ENCODE measurements around the gene DIO3.

The DIO3 gene

DNA sequence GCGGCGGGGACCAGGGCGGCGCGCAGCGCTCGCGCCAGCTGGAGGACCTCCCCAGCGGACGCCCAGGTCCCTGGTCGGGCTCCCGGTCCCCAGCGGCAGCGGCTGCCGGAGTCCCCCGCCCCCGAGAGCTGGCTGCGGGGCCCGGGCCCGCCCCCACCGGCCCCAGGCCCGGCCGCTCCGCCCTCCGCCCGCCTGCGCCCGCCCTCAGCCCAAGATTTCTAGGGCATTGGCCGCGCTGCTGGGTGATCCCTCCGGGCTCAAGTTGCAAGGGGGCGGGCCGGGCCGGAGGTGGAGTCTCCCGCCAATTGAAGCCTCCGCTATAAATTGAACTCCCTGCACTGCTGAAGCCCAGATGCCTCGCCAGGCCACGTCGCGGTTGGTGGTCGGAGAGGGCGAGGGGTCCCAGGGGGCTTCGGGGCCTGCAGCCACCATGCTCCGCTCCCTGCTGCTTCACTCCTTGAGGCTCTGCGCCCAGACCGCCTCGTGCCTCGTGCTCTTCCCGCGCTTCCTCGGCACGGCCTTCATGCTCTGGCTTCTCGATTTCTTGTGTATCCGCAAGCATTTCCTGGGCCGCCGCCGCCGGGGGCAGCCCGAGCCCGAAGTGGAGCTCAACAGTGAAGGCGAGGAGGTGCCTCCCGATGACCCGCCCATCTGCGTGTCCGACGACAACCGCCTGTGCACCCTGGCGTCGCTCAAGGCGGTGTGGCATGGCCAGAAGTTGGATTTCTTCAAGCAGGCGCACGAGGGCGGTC, at the start of gene DIO3:
DIO3 (plus strand) TSS at position 351 of the 752 bp plus-strand sequence.
- peak; percentile 57 for DNase-seq

DNA sequence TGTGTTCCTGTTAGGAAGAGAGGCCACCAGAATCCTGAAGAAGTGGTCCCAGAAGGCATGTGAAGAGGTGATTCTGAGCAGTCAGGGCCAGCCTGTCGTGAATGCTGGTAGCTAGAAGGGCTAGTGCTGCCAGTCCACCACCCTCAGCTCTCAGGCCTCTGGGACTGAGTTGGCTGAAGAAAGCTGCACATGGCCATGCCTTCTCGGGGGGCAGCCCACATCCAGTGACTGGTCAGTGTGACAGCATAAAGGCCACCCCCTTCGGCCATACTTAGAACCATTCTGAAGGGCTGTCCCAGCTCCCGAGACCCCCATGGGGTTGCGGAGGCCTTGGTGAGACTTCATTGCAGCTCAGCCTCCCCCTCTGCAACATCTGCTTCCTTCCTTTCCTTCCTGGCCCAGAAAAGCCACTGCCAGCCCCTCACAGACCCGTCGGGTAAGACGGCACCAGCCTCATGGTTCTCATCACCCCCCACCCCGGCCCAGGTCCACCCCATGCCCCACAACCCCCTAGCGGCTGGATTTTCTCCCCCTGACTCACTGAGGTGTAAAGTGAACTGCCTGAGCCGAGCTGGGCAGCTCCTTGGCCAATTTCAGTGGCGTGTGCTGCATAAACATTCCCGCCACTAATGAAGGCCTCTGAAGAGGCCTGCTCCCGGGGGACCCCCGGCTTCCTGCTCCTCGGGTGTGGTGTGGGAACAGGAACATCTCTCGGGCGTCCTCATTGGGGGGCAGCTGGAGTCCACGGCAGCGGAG, 49.5 kb upstream of the DIO3 start:
- no peak for DNase-seq

DNA sequence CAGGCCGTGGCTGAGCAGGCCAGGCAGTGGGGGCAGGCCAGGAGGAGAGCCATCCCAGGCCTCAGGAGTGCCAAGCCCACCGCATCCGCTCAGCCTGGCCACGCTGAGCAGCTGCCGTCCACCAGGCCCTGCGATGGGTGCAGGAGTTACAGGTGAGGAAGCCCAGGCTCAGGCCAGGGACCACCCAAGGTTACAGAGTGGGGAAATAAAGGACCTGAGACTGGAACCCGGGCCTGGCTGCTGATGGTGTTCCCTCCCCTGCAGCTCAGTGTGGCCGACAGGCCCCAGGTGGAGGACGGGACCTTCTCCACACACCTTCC, 49.0 kb upstream of the DIO3 start:
- DNase-seq = no peak

DNA sequence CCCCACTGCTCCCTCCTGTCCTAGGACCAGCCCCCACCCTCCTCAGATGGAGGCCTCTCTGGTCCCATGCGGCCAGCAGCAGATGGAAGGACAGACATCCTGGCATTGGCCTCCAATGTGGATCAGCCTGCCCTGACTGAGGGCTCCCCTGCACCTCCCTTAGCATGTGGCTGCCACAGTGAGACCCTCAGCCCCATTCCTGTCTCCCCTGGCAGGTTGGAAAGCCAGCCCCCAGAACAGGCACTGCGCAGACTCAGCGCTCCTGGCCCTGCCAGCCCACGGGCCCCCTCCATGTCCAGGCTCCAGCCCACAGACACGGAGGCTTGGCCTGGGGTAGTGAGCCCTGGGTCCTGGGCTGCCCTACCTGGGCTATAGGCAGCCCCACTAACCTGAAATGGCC, 47.2 kb upstream of the DIO3 start:
- DNase-seq = no peak

DNA sequence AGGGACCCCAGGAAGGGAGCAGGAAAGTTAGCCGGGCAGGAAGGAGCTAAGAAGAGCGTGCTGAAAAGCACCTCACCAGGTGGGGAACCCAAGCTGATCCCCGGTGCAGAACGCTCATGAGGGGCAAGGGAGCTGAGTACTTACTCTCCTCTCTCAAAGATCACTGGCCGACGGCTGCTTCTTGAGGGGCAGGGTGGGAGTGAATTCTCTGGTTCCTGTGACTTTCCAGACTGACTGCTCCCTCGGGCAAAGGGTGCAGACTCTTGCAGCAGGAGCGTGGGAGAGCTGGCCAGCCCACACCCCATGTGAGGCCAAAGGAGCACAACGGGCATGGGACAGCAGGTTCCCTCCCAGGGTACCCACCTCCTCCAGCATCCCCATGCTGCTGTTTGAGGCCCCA, 44.9 kb upstream of the DIO3 start:
- no peak for DNase-seq

DNA sequence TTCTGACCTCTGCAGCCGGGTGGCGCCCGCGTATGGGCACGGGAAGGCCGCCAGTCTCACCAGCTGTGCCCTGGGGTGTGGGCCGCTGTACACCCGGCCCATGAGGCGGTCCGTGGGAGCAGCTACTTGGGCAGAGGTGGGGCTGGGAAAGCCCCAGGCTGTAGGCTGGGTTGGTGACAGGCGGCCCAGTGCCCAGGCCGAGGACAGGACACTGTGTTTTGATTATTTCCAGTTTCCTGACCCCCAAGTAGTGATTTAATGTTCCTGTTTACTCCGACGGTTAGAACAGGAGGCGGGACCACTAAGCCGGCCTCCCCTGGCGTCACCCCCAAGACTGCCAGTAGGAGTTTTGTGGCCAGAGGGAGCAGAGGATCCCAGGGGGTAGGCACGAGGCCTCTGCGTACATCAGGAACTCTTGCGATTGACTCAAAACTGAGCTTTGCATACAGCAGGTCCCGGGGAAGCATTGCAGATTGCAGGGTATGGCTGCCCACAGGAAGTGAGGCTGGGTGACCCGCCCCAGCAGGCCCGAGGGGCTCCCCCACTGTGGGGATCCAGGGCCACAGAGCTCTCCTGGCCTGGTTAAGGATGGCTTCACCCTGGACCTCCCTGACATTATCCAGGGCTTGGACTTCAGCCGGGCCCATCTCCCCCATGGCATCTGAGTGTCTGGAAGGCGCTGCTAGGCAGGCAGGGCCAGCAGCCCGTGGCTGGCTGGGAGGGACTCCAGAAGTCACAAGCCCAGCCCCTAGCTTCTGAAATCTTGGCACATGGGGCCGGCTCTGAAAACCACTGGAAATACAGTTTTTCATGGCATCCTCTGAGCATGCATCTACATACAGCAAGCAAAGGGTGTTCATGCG, 42.5 kb upstream of the DIO3 start:
- DNase-seq = no peak

DNA sequence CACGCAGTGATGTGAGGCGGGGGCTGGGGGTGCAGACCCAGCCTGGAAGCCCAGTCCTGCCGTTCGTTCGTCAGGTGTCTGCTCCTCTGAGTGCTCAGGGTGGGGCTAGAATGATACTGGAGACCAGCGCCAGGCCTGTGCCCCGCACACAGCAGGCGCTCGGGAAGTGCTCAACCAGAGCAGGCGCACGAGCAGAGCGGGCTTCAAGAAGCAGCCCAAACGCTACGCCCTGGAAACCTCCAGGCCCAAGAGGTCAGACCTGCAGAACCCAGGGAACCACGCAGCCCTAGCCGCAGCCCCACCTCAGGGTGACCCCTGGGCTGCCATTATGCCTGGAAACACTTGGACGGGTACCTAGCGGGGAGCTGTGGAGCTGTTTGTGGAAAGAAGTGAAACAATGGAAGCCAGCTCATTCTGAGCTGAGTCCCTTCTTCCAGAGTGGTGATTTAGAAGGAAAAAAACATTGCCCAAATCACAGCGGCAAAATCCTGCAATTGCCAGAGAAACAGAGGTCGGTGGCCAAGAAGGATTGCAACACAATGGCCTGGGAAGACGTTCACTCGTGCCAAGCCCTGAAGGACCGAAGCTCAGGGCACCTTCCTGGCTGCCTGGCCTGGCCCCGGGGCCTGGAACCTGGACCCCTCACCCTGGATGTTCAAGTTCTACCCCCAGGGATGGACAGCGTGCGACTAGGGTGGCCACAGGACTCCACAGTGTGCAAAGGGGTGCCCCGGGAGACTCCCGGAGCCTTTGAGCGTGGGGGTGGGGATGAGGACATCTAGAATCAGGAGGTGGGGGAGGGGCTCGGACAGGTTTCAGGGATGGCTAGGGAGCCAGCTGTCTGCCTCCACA, 40.4 kb upstream of the DIO3 start:
- no peak for DNase-seq

DNA sequence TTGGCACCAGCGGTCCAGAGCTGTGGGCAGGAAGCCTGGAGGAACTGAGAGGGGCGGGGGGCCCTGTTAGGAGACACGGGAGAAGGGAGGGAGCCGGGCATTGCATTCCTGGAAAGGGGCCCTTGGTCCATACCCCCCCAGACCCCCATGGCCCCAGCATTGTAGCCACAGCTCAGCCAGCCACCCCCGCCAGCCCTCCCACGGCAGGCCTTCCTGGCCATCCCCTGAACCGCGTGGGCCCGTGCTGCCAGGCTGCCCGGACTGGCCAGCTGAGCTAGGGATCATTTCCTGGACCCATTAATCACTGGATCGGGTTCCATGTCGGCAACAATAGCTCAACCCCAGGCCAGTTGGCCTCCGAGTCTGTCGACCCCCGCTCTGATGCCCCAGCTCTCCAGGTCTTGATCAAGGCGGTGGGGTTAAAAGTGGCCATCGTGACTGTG, 39.8 kb upstream of the DIO3 start:
- no peak for DNase-seq

DNA sequence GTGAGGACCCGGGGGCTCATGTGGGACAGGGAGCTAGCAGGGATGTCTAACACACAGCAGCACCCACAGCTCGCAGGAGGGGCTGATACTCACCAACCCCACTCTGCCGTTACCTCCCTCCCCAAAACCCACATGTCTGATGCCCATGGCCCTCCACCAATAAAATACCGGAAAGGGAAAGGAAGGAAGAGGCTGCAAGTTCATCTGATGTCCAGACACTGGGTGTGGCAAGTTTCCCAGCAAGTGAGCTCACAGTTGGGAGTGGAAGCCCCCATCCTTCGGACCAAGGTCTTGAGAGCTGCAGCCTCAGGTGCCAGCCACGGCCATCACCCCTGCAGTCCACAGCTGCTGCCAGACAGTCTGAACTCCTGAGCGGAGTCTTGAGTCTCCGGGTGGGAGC, 39.3 kb upstream of the DIO3 start:
- no peak for DNase-seq

DNA sequence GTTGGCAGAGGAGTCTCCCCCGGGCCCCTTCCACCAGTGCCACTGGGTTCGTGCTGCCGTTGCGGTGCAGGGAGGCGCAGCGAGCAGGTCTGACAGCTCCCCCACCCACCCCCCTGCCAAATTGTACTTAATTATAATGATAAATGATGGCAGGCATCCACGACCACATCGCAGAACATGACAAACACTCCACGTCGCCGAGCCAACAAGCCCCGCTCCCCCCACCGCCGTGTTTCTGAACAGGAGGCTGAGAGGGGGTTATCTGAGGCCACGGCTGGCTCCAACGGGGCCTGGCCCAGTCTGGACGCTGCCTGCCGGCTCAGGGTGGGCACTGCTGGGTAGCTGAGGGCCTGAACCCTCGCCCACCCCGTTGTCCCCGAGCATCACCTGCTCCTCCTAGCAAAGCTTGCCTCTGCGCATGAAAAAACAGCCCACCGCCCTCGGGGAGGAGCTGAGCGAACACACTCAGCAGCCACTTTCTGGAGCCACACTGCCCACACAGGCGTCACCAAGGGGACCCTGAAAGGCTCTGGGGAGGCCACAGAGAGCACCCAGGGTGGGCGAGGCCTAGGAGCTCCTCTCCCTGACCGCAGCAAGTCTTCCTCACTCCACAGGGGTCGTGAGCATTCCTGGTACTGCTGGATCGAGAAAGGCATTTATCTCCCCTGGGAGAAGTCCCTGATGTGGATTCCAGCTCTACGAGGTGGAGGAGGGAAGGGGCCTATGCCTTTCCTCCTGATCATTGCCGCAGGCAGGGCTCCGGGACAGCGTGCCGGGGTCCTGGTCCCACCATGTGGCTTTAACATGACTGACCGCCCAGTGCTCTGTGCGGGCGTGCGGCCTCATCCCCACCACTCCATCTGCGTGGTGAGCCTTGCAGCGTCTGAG, 35.4 kb upstream of the DIO3 start:
- DNase-seq = no peak

DNA sequence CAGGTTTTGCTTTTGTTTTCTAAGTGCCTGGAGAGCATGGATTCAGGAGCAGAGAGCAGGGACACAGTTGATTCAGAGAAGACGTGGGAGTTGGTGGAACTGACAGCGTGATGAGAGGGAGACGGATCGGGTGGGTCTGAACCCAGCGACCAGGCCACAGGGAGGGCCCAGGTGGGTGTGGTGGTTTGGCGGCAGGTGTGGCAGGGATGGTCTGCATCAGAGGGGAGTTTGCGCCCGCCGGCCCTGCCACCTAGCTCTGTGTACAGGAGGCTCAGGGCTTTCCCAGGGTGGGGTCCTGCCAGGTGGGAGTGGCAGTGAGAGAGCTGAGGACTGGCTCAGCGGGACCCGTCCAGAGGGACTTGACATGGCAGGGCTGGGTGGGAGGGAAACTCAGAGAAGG, 33.3 kb upstream of the DIO3 start:
- DNase-seq = no peak

DNA sequence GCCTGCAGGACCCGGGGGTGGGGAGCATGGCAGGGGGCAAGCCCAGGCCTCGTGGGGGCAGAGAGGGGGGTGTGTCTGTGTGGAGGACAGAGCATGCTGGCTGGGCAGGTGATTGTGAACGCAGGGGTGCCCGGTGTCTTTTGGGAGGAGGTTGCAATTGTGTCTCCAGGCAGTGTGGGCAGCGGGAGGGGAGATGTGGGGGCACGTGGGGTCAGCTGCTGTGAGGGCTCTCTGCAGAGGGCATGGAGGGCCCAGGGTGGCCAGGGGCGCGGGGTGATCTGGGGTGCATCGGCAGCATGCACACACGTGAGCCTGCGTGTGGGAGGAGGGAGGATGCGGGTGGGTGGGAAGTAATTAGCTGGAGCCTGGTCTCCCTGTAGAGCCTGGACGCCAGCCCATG, 32.2 kb upstream of the DIO3 start:
- DNase-seq = no peak

DNA sequence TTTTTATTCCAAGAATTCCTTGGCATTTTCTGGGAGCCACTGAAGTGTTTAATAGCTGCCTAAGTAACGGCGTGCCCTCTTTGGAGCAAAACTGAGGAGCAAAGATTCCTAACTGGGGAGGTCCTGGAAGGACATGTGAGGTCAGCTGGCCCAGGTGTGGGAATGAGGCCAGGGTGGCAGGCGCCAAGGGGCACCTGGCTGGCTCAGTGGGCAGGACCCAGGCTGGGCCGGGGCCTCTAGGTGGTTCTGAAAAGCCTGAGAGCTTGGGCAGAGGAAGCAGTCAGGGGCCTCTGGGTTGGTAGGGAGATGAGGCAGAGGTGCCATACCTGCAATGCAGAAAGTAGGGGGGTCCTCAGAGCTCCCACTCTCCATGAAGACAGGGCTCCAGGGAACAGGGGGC, 27.1 kb upstream of the DIO3 start:
- DNase-seq = no peak

DNA sequence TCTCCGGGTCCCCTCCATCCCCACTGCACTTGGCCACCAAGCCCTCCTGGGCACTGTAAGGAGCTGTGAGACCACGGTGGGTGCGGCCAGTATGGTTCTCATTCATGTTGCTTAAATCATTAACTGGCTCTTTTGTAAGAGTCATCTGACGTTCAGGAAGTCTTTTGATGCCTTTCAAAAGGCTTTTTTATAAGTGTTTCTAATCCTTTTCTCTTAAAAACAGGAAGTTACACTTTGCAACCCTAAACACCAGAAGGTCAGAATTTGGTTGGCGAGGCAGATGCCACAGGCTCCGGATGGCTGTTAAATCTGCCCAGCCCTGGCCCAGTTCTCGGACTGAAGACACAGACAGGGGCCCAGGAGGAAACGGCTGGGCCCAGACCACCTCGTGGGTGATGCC, 26.1 kb upstream of the DIO3 start:
- no peak for DNase-seq

DNA sequence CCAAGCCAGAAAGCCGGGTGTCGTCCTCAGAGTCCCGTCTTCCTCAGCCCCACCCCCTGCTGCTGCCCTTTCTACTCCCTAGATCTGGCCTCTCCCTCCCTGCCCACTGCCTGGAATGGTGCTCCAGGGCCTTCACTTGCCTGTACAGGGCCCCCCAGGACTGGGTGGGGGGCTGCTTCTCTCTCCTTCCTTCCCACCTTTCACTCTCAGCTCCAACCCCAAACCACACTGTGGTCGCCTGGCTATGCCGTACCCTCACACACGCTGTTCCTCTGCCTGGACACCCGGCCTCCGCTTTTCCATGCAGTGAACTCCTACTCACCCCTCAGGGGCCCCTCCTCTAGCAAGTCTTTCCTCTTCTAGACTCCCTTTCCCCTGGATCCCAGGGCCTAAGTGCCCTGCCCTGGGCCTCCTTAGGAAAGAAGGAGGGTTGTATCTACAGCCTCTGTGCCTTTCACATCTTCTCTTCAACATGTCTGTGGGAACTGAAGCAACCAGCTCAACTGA, 25.5 kb upstream of the DIO3 start:
- no peak for DNase-seq

DNA sequence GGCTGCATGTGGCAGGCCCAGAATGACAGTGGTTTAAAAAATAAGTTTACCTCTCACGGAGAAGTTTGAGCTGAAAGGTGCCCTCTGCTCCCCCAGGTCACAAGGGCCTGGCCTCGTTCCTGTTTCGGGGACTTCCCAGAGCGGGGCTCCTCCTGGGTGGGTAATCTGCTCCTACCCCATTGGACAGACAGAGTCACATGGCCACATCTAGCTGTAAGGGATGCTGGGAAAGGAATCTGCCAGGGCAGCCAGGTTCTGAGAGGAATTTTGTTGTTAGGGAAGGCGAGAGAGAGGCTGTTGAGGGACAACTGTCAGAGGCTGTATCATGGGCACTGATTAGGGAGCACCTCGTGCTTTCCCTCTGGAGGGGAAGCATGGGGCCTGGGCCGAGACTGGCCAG, 24.0 kb upstream of the DIO3 start:
- DNase-seq = no peak

DNA sequence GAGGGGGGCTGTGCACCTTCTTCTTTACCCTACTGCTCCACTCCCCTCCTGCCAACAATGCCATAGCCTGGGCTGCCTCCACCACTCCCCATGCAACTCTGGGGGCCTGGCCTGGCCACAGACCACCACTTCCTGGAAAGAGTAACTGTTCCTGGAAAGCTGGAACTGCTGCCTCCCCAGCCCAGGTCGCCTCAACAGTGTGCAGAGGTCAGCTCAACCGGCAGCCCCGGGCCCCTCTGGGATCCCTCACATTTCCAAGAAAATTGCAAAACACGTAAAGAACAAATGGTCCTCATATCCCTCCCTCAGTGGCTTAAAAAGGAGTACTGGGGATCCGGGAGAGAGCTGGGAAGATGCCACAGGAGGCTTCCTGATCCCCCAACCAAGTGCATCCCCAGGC, 22.4 kb upstream of the DIO3 start:
- no peak for DNase-seq

DNA sequence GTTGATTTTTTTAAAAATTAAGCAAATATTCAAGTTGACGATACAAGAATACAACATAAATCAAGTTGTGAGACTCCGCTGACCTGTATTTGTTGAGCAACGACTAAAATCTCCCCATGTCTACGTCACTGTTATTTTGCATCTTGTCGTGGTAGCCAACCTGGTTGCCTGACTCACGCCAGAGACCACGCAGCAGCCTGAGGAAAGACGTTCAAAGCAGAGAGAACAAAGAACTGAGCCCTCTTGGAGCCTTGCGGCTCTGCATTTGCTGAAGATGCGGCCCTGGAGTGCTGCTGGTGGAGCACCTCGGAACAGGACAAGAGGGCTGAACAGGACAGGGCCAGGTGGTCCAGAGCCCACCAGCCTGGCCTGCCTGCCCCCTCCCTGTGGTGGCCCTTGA, 21.4 kb upstream of the DIO3 start:
- no peak for DNase-seq

DNA sequence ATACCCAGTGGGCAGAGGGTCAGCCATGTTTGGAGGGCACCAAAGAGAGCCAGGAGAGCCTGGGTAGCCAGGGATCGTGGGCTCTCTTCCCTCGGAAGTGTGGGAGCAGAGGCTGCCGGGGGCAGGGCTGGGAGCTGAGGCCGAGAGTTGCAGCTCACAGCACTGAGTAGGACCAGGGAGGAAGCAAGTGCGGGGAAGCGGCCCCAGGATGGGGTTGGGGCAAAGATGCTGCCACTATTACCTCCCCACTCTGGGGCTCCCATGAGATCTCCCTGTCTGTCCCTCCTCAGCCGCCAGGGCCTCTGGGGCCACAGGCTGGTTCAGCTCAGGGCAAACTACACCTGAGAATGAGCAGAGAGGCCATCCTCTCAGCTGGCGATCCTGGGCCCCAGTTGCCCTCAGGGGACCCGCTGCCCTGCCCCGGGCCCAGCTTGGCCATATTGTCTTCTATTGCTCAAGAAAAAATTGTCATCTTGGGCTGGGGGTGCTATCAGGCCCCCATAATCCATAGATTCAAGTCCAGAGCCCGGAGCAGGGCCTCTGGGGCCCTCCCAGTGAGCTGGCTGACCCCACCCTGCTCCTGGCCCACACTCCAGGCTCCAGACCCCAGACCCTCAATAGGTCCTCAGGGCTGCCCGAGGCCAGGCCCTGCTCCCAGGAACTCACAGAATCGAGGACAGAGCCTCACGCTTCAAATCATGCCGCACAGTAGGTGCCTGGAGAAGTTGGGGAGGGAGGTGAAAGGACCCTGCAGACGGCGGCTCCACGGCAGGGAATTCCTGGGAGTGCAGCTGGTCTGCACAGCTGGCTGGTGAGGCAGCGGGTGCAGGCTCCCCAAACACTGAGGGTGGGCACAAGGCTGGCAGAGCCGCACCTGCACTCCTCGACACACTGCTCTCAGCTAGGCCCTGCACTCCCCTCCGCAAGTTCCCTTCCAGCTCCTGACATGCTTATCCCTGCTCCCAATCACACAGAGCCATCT, 20.5 kb upstream of the DIO3 start:
- DNase-seq = no peak

DNA sequence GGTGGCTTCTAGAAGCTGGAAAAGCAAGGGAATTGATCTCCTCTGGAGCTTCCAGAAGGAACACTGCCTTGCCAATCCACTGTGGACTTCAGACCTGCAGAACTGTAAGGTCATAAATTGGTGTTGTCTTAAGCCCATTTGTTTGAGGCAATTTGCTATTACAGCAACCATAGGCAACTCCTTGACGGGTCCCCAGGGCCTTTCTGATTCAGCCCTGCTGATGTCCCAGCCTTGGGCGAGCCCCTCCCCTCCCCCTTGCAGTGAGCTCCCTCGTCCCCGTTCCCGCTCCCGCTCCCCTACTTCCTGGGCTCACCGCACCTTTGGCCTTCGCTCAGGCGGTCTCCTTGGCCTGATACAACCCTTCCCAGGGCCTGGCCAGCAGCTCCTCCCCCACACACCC, 18.9 kb upstream of the DIO3 start:
- DNase-seq = no peak
